Mesendoderm (in vitro differentiated cells): ENCODE results near the gene MMP24.

Experiments
- DNase-seq: peaks from one replicate; pipeline ENCODE4 v3.0.0; 2013
- H2AK5ac ChIP-seq: 2 replicates; pipeline ENCODE4 v1.6.1; 2013; ENCODE audit warnings: low read length, inconsistent platforms
- H2BK120ac ChIP-seq: 2 replicates; pipeline ENCODE4 v1.6.1; 2013; ENCODE audit warnings: low read depth, mild to moderate bottlenecking, low read length, moderate library complexity, mixed read lengths
- H2BK15ac ChIP-seq: replicated peaks from 2 replicates; pipeline ENCODE4 v1.6.1; 2013; ENCODE audit warnings: low read depth, mild to moderate bottlenecking, moderate library complexity
- H2BK5ac ChIP-seq: 2 replicates; pipeline ENCODE4 v1.6.1; 2013; ENCODE audit warnings: low read length, inconsistent platforms
- H3K18ac ChIP-seq: 2 replicates; pipeline ENCODE4 v1.6.1; 2013; ENCODE audit warnings: mild to moderate bottlenecking, low read length, mixed read lengths
- H3K23ac ChIP-seq: one replicate; pipeline ENCODE4 v1.6.1; 2013; ENCODE audit warnings: low read length
- H3K27ac ChIP-seq: 2 replicates; pipeline ENCODE4 v1.5.1; 2013; ENCODE audit warnings: low read depth, mild to moderate bottlenecking, inconsistent platforms, low read length, moderate library complexity
- H3K27me3 ChIP-seq: 2 replicates; pipeline ENCODE4 v1.6.1; 2013; ENCODE audit warnings: low read length, control low read depth, mild to moderate bottlenecking, inconsistent platforms; ENCODE audit not compliant: insufficient read depth, poor library complexity
- H3K36me3 ChIP-seq: 2 replicates; pipeline ENCODE4 v1.6.1; 2013; ENCODE audit warnings: low read length, inconsistent platforms; ENCODE audit not compliant: control insufficient read depth, insufficient read depth
- H3K4ac ChIP-seq: one replicate; pipeline ENCODE4 v1.6.1; 2013; ENCODE audit warnings: low read depth, mild to moderate bottlenecking, low read length, moderate library complexity
- H3K4me1 ChIP-seq: 2 replicates; pipeline ENCODE4 v1.6.1; 2013; ENCODE audit warnings: low read depth, low read length, inconsistent platforms; ENCODE audit not compliant: control insufficient read depth
- H3K4me2 ChIP-seq: 2 replicates; pipeline ENCODE4 v1.6.1; 2013; ENCODE audit warnings: low read length
- H3K4me3 ChIP-seq: 2 replicates; pipeline ENCODE4 v1.5.1; 2013; ENCODE audit warnings: mild to moderate bottlenecking, low read length
- H3K56ac ChIP-seq: one replicate; pipeline ENCODE4 v1.6.1; 2013; ENCODE audit warnings: low read length
- H3K79me1 ChIP-seq: 2 replicates; pipeline ENCODE4 v1.6.1; 2013; ENCODE audit warnings: low read length, inconsistent platforms
- H3K79me2 ChIP-seq: 2 replicates; pipeline ENCODE4 v1.6.1; 2013; ENCODE audit warnings: mild to moderate bottlenecking, low read length; ENCODE audit not compliant: control insufficient read depth, insufficient read depth
- H3K9ac ChIP-seq: 2 replicates; pipeline ENCODE4 v1.6.1; 2013; ENCODE audit warnings: low read length, inconsistent platforms
- H4K5ac ChIP-seq: one replicate; pipeline ENCODE4 v1.6.1; 2013; ENCODE audit warnings: low read length
- H4K8ac ChIP-seq: one replicate; pipeline ENCODE4 v1.6.1; 2013; ENCODE audit warnings: low read depth, mild to moderate bottlenecking, control low read depth, low read length, moderate library complexity
- WGBS: extraction: QIAGEN DNeasy Blood & Tissue Kit; methylation state at CpG from one replicate; pipeline ENCODE4 v1.1.7; 2013; ENCODE audit warnings: low lambda C conversion rate, missing lambda C conversion rate; ENCODE audit not compliant: insufficient coverage; ENCODE audit errors: extremely low coverage; 5-methylcytosine and 5-hydroxymethylcytosine counted together

Gene MMP24

GRCh38 chr20:35280523-35280922 lies 54.0 kb downstream of the MMP24 start:
- no peak overlapping the region for H3K56ac ChIP-seq
- no peak overlapping the region for H3K4me3 ChIP-seq
- H3K4ac ChIP-seq, result no peak overlapping the region
- no peak overlapping the region for H4K8ac ChIP-seq
- peaks cover 7% of the 10 kb centered on the region for H3K4me1 ChIP-seq
- H2BK120ac ChIP-seq, result no peak overlapping the region
- no peak overlapping the region for H2AK5ac ChIP-seq
- no peak overlapping the region for H3K18ac ChIP-seq
- peaks cover 18% of the 10 kb centered on the region for H3K79me2 ChIP-seq
- H3K4me2 ChIP-seq, result no peak overlapping the region
- no peak overlapping the region for H3K9ac ChIP-seq
- no peak overlapping the region for H3K27ac ChIP-seq
- H4K5ac ChIP-seq, result no peak overlapping the region
- H3K27me3 ChIP-seq, result no peaks in the 10 kb centered on the region
- DNase-seq, result no peak
- H3K36me3 ChIP-seq, result peaks cover 10% of the 10 kb centered on the region
- no peak overlapping the region for H2BK15ac ChIP-seq
- peaks cover 7% of the 10 kb centered on the region for H3K79me1 ChIP-seq
- WGBS, result no CpG with 5 or more reads among the region's 6 CpGs
- no peak overlapping the region for H2BK5ac ChIP-seq
- no peak overlapping the region for H3K23ac ChIP-seq

- Histone ChIP-seq H2BK15ac (no peak overlapping the region), H3K9ac (no peak overlapping the region), H3K27ac (no peak overlapping the region), H3K4ac (no peak overlapping the region), H3K27me3 (no peaks in the 10 kb centered on the region), H3K4me1 (peaks cover 7% of the 10 kb centered on the region), H2BK120ac (no peak overlapping the region), H2AK5ac (no peak overlapping the region), H3K18ac (no peak overlapping the region), H4K5ac (no peak overlapping the region), H3K4me3 (no peak overlapping the region), H3K56ac (no peak overlapping the region), H3K79me1 (peaks cover 7% of the 10 kb centered on the region), H3K4me2 (no peak overlapping the region), H3K79me2 (peaks cover 18% of the 10 kb centered on the region), H3K23ac (no peak overlapping the region), H4K8ac (no peak overlapping the region), H3K36me3 (peaks cover 10% of the 10 kb centered on the region), H2BK5ac (no peak overlapping the region)
- WGBS, result no CpG with 5 or more reads among the region's 10 CpGs
- no peak for DNase-seq
These were observed 55.1 kb downstream of the MMP24 start for GRCh38 chr20:35281506-35282101.

GRCh38 chr20:35283441-35284266 lies 57.2 kb downstream of the MMP24 start:
- no peak for DNase-seq
- Histone ChIP-seq H3K56ac (peak overlapping the region; percentile 99), H2BK5ac (no peak overlapping the region), H3K4me1 (peaks cover 5% of the 10 kb centered on the region), H3K23ac (peak overlapping the region; percentile 24), H3K27ac (no peak overlapping the region), H3K4ac (peak overlapping the region; percentile 46), H3K4me2 (peak overlapping the region; percentile 63), H3K79me2 (peaks cover 18% of the 10 kb centered on the region), H3K18ac (no peak overlapping the region), H2BK120ac (no peak overlapping the region), H3K27me3 (no peaks in the 10 kb centered on the region), H3K4me3 (peak overlapping the region; percentile 97), H3K36me3 (peaks cover 8% of the 10 kb centered on the region), H3K9ac (peak overlapping the region; percentile 92), H3K79me1 (peaks cover 7% of the 10 kb centered on the region), H2AK5ac (no peak overlapping the region), H2BK15ac (no peak overlapping the region), H4K5ac (no peak overlapping the region), H4K8ac (no peak overlapping the region)
- WGBS, result no CpG with 5 or more reads among the region's 24 CpGs

- Histone ChIP-seq H3K27me3 (no peaks in the 10 kb centered on the region), H3K79me1 (peaks cover 7% of the 10 kb centered on the region), H3K23ac (peak within 1 kb of the TSS; percentile 29), H3K56ac (peak within 1 kb of the TSS; percentile 99), H3K79me2 (peaks cover 18% of the 10 kb centered on the region), H3K18ac (peak within 1 kb of the TSS; percentile 62), H3K27ac (peak within 1 kb of the TSS; percentile 70), H3K36me3 (peaks cover 6% of the 10 kb centered on the region), H2BK120ac (no peak within 1 kb of the TSS), H2AK5ac (no peak within 1 kb of the TSS), H3K4me2 (peak within 1 kb of the TSS; percentile 88), H2BK15ac (no peak within 1 kb of the TSS), H4K5ac (peak within 1 kb of the TSS; percentile 74), H3K4me3 (peak within 1 kb of the TSS; percentile 97), H4K8ac (no peak within 1 kb of the TSS), H3K4ac (peak within 1 kb of the TSS; percentile 49), H3K4me1 (peaks cover 5% of the 10 kb centered on the region), H3K9ac (peak within 1 kb of the TSS; percentile 92), H2BK5ac (no peak within 1 kb of the TSS)
- no CpG with 5 or more reads among the region's 61 CpGs for WGBS
- DNase-seq, result peak; percentile 97
These were observed 57.9 kb downstream of the MMP24 start, which contains the start of gene EIF6 for GRCh38 chr20:35284267-35284991. EIF6 (minus strand) TSS chr20:35284772; CDS start chr20:35284487, 285 bp downstream.

GRCh38 chr20:35284992-35285805 lies 58.7 kb downstream of the MMP24 start:
- Histone ChIP-seq H3K4me1 (peaks cover 5% of the 10 kb centered on the region), H3K18ac (peak overlapping the region; percentile 33), H2BK15ac (no peak overlapping the region), H3K56ac (peak overlapping the region; percentile 99), H2AK5ac (no peak overlapping the region), H3K27ac (no peak overlapping the region), H3K79me2 (peaks cover 18% of the 10 kb centered on the region), H4K5ac (peak overlapping the region; percentile 74), H3K79me1 (peaks cover 7% of the 10 kb centered on the region), H3K23ac (peak overlapping the region; percentile 29), H3K27me3 (no peaks in the 10 kb centered on the region), H3K9ac (peak overlapping the region; percentile 77), H3K36me3 (peaks cover 1% of the 10 kb centered on the region), H2BK120ac (no peak overlapping the region), H3K4ac (no peak overlapping the region), H3K4me2 (peak overlapping the region; percentile 88), H4K8ac (no peak overlapping the region), H3K4me3 (peak overlapping the region; percentile 63), H2BK5ac (no peak overlapping the region)
- WGBS, result no CpG with 5 or more reads among the region's 19 CpGs
- DNase-seq, result no peak
